Measurements from ENCODE around the gene HSF4.

Gene HSF4

GRCh38 chr16:67166598-67167168 is 2.1 kb downstream of the HSF4 start:
- no peak for DNase-seq (ENCODE audit: low spot score)

GRCh38 chr16:67167588-67167987 is 3.0 kb downstream of the HSF4 start:
- no peak for DNase-seq (ENCODE audit: low spot score)

- DNase-seq (ENCODE audit: low spot score): no peak
Measured at GRCh38 chr16:67169011-67169451, 4.5 kb downstream of the HSF4 start.

GRCh38 chr16:67169642-67170167 is 5.2 kb downstream of the HSF4 start:
- DNase-seq (ENCODE audit: low spot score): no peak

GRCh38 chr16:67170168-67170948 is 5.8 kb downstream of the HSF4 start, which contains the start of gene NOL3:
Gene NOL3 (plus strand): TSS chr16:67170538.
- DNase-seq (ENCODE audit: low spot score): peak; percentile 82

GRCh38 chr16:67170949-67171649 is 6.6 kb downstream of the HSF4 start:
- no peak for DNase-seq (ENCODE audit: low spot score)

GRCh38 chr16:67173323-67173722 is 8.8 kb downstream of the HSF4 start:
- no peak for DNase-seq (ENCODE audit: low spot score)

GRCh38 chr16:67173808-67174705 is 9.5 kb downstream of the HSF4 start:
- peak; percentile 86 for DNase-seq (ENCODE audit: low spot score)

- DNase-seq (ENCODE audit: low spot score): no peak
Measured at GRCh38 chr16:67174706-67175231, 10.2 kb downstream of the HSF4 start.

GRCh38 chr16:67176662-67177061 is 12.1 kb downstream of the HSF4 start:
- DNase-seq (ENCODE audit: low spot score): no peak

- peak; percentile 72 for DNase-seq (ENCODE audit: low spot score)
Measured at GRCh38 chr16:67177743-67178699, 13.5 kb downstream of the HSF4 start.

GRCh38 chr16:67179421-67180080 is 15.0 kb downstream of the HSF4 start:
- no peak for DNase-seq (ENCODE audit: low spot score)

- no peak for DNase-seq (ENCODE audit: low spot score)
Measured at GRCh38 chr16:67180166-67180565, 15.6 kb downstream of the HSF4 start.

GRCh38 chr16:67181346-67181745 is 16.8 kb downstream of the HSF4 start:
- DNase-seq (ENCODE audit: low spot score): peak; percentile 48

GRCh38 chr16:67182288-67182687 is 17.7 kb downstream of the HSF4 start:
- no peak for DNase-seq (ENCODE audit: low spot score)

GRCh38 chr16:67183284-67183626 is 18.7 kb downstream of the HSF4 start:
- no peak for DNase-seq (ENCODE audit: low spot score)

- peak; percentile 98 for DNase-seq (ENCODE audit: low spot score)
Measured at GRCh38 chr16:67183627-67184452, 19.3 kb downstream of the HSF4 start, which contains the start of gene MATCAP1. Gene MATCAP1 (minus strand): TSS chr16:67183963. CDS start chr16:67180610, 3,353 bp downstream.

- no peak for DNase-seq (ENCODE audit: low spot score)
Measured at GRCh38 chr16:67184453-67184994, 20.0 kb downstream of the HSF4 start.

Measured in AG20443 (cell line).